Measurements from ENCODE around the gene VIP. TPM values are rescaled to one million over a fixed set of nuclear protein-coding genes. Genes with fewer than 3 reads are reported as not detected.

The VIP gene
- polyA plus RNA-seq, 1 experiment, result not detected

GRCh38 chr6:152748843-152749242, 1.8 kb upstream of the VIP start:
- TF ChIP-seq, protein P1, sequence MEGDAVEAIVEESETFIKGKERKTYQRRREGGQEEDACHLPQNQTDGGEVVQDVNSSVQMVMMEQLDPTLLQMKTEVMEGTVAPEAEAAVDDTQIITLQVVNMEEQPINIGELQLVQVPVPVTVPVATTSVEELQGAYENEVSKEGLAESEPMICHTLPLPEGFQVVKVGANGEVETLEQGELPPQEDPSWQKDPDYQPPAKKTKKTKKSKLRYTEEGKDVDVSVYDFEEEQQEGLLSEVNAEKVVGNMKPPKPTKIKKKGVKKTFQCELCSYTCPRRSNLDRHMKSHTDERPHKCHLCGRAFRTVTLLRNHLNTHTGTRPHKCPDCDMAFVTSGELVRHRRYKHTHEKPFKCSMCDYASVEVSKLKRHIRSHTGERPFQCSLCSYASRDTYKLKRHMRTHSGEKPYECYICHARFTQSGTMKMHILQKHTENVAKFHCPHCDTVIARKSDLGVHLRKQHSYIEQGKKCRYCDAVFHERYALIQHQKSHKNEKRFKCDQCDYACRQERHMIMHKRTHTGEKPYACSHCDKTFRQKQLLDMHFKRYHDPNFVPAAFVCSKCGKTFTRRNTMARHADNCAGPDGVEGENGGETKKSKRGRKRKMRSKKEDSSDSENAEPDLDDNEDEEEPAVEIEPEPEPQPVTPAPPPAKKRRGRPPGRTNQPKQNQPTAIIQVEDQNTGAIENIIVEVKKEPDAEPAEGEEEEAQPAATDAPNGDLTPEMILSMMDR (IDR thresholded peaks at IDR 0.05; ENCODE audit: insufficient read depth, low read depth, low read length), result 0 out of 2 replicates have a peak, but pooled peaks have one; percentile 3
- CTCF ChIA-PET, result interaction anchor here (1.5 to 1.8 kb wide), 2 partner anchors 149 to 196 kb away, joined by 4 to 5 read pairs; no protein-coding TSS in a partner anchor
- POLR2A ChIA-PET, result no interaction called here
- no peaks in the 10 kb centered on the region for H3K36me3 ChIP-seq (ENCODE audit: control insufficient read depth, insufficient read depth, low read length)
- no peak for DNase-seq (ENCODE audit: low read depth)
- H3K27me3 ChIP-seq (ENCODE audit: control insufficient read depth, insufficient read depth, low read length), result no peaks in the 10 kb centered on the region
- no peak overlapping the region for H3K4me3 ChIP-seq (ENCODE audit: low read depth, low read length)

DNA sequence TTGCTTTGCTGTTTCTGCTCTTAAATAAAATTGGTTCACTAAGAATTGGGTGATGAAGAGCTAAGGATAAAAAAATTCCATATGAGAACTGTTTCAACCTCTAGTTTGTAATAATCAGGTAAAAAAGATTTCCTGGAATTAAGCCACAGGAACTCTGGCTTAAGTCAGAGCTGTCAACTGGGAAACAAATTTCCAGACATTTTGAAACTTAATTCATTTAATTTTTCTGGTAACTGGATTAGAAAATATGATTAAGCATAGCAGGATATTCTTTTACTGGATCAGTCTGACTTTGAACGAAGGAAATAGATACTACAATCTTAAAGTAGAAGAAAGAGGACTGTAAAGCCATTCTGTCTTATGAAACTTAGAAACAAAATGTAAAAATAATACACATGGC, 1.3 kb upstream of the VIP start:
- H3K4me3 ChIP-seq (ENCODE audit: low read depth, low read length), result no peak overlapping the region
- H3K27me3 ChIP-seq (ENCODE audit: control insufficient read depth, insufficient read depth, low read length), result no peaks in the 10 kb centered on the region
- H3K36me3 ChIP-seq (ENCODE audit: control insufficient read depth, insufficient read depth, low read length), result no peaks in the 10 kb centered on the region
- POLR2A ChIA-PET, result no interaction called here
- no peak for DNase-seq (ENCODE audit: low read depth)
- CTCF ChIA-PET, result no interaction called here
- TF ChIP-seq, protein P1 (IDR thresholded peaks at IDR 0.05; ENCODE audit: insufficient read depth, low read depth, low read length), result no peak

- DNase-seq (ENCODE audit: low read depth), result no peak
- POLR2A ChIA-PET, result no interaction called here
- Histone ChIP-seq H3K27me3 (ENCODE audit: control insufficient read depth, insufficient read depth, low read length) (no peaks in the 10 kb centered on the region), H3K4me3 (ENCODE audit: low read depth, low read length) (no peak overlapping the region), H3K36me3 (ENCODE audit: control insufficient read depth, insufficient read depth, low read length) (no peaks in the 10 kb centered on the region)
- CTCF ChIA-PET, result no interaction called here
- TF ChIP-seq, protein P1 (IDR thresholded peaks at IDR 0.05; ENCODE audit: insufficient read depth, low read depth, low read length), result no peak
These were observed 14.7 kb downstream of the VIP start for GRCh38 chr6:152765331-152765730.

DNA sequence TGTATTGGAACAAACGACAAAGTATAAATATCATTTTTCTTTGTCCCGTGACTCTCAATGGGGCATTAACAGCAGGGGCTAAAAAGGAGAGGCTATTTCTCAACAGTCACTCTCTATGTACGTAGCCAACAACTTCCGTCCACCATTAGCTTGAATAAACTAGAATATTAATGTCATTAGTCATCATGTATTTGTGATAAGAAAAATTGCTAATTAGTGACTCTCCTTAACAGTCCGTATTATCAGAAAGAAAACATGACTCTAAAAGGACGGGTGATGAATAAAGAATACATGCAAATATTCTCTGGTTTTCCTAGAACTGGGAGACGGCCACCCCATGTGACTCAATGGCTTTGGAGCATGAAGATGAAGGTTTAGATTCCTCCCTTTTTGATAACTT, 18.6 kb downstream of the VIP start:
- TF ChIP-seq, protein P1 (IDR thresholded peaks at IDR 0.05; ENCODE audit: insufficient read depth, low read depth, low read length), result no peak
- CTCF ChIA-PET, result no interaction called here
- H3K4me3 ChIP-seq (ENCODE audit: low read depth, low read length), result no peak overlapping the region
- DNase-seq (ENCODE audit: low read depth), result no peak
- no peaks in the 10 kb centered on the region for H3K36me3 ChIP-seq (ENCODE audit: control insufficient read depth, insufficient read depth, low read length)
- no peaks in the 10 kb centered on the region for H3K27me3 ChIP-seq (ENCODE audit: control insufficient read depth, insufficient read depth, low read length)
- POLR2A ChIA-PET, result no interaction called here

DNA sequence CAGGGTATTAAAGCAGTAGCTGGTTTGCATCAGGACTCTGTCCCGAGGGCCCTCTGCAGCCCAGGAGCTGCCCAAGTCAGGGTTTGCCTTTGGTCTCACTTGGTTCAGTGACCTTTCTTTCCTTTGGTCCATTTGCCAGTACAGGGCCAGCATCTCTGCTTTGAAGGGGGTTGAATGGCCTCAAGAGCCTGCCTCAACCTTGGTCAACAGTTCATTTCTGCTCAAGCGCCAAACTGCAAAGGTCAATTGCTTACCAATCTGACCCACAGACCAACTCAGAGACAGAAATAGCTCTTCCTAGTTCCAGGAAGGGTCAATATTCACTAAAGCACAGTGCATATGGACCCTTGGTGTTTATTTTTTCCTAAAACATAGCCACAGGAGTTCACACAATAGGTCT, 19.4 kb downstream of the VIP start:
- DNase-seq (ENCODE audit: low read depth), result no peak
- TF ChIP-seq, protein P1 (IDR thresholded peaks at IDR 0.05; ENCODE audit: insufficient read depth, low read depth, low read length), result no peak
- Histone ChIP-seq H3K36me3 (ENCODE audit: control insufficient read depth, insufficient read depth, low read length) (no peaks in the 10 kb centered on the region), H3K4me3 (ENCODE audit: low read depth, low read length) (no peak overlapping the region), H3K27me3 (ENCODE audit: control insufficient read depth, insufficient read depth, low read length) (no peaks in the 10 kb centered on the region)
- CTCF ChIA-PET, result interaction anchor here (0.7 kb wide), 1 partner anchor 135 kb away, joined by 3 read pairs; no protein-coding TSS in a partner anchor
- POLR2A ChIA-PET, result no interaction called here
